Lower leg skin (tissue), 4 donors: ENCODE data around the gene TRIM37. TPM values are rescaled to one million over a fixed set of nuclear protein-coding genes. Genes with fewer than 3 reads are reported as not detected.
"Not testable (repeated sequence)": the region's sequence is repeated elsewhere in the genome, so short reads cannot be mapped to it uniquely, and the experiment has no call there.

Source experiments
- DNase-seq, 2 donors: peaks; one replicate each; pipeline ENCODE4 v3.0.0-alpha.2; 2019; ENCODE audit warnings: low spot score in 2 of 2
- H3K4me3 ChIP-seq: fragments of 200-600 bp; sonication (generic); 2 replicates; pipeline ENCODE4 v1.5.1; 2017; ENCODE audit warnings: mild to moderate bottlenecking, low read depth; ENCODE audit not compliant: poor library complexity, severe bottlenecking
- CTCF ChIP-seq, 3 donors: fragments of 450-650 bp; IDR thresholded peaks; one replicate each; pipeline ENCODE4 v1.5.1; 2016; ENCODE audit warnings: antibody characterized with exemption in 3 of 3, mild to moderate bottlenecking in 3 of 3, moderate library complexity in 2 of 3
- POLR2A ChIP-seq, 2 donors: fragments of 450-650 bp; IDR thresholded peaks; one replicate each; pipeline ENCODE4 v1.6.1; 2016 to 2017; ENCODE audit warnings: antibody characterized with exemption in 2 of 2, mild to moderate bottlenecking in 1 of 2, moderate library complexity in 1 of 2
- WGBS, 2 donors: methylation state at CpG; one replicate each; pipeline ENCODE4 v1.1.5; 2018; 5-methylcytosine and 5-hydroxymethylcytosine counted together
- intact Hi-C: fragments of 100-400 bp; cut with DNase I; formaldehyde crosslinking; loops from one replicate; pipeline ENCODE4 v1.15.0; 2023; ENCODE audit warnings: low total_unique reads
- total RNA-seq, 4 donors: library from RNA; depleted of rRNA; stranded (reverse); fragments of >200 nt; gene quantifications; one replicate each; pipeline ENCODE4 v1.1.0, GENCODE V29; 2016

The TRIM37 gene
- total RNA-seq, 4 donors from 2014 or later = 10.3 to 18.0 (median 13.9) TPM

- 78 to 84% methylated on average over 6 of the region's 6 CpGs for WGBS, 2 donors
- DNase-seq = no peak
- TF ChIP-seq POLR2A (IDR thresholded peaks at IDR 0.05) (no peak), CTCF (IDR thresholded peaks at IDR 0.05) (no peak)
- intact Hi-C loops = no loop called here
- no peak overlapping the region for H3K4me3 ChIP-seq
Observed at GRCh38 chr17:59094861-59095530, 11.7 kb downstream of the TRIM37 start.

GRCh38 chr17:59093702-59094231 is 12.9 kb downstream of the TRIM37 start:
- no peak for DNase-seq
- intact Hi-C loops = no loop called here
- H3K4me3 ChIP-seq = no peak overlapping the region
- 21 to 24% methylated on average over 8 of the region's 8 CpGs for WGBS, 2 donors
- TF ChIP-seq CTCF (IDR thresholded peaks at IDR 0.05) (no peak), POLR2A (IDR thresholded peaks at IDR 0.05) (no peak)

- intact Hi-C loops = no loop called here
- WGBS, 2 donors = 40 to 45% methylated on average over 4 of the region's 4 CpGs
- TF ChIP-seq POLR2A (IDR thresholded peaks at IDR 0.05) (no peak), CTCF (IDR thresholded peaks at IDR 0.05) (no peak)
- no peak overlapping the region for H3K4me3 ChIP-seq
- no peak for DNase-seq
Observed at GRCh38 chr17:59093145-59093701, 13.5 kb downstream of the TRIM37 start.

- intact Hi-C loops, DNase-seq, H3K4me3 ChIP-seq: not testable (repeated sequence)
- 95% methylated on average over 12 of the region's 12 CpGs for WGBS, 2 donors
Observed at GRCh38 chr17:59090593-59090992, 16.1 kb downstream of the TRIM37 start.

GRCh38 chr17:59084154-59084553 is 22.5 kb downstream of the TRIM37 start:
- TF ChIP-seq CTCF (IDR thresholded peaks at IDR 0.05) (no peak), POLR2A (IDR thresholded peaks at IDR 0.05) (no peak)
- no peak for DNase-seq
- intact Hi-C loops = no loop called here
- H3K4me3 ChIP-seq = no peak overlapping the region
- 96 to 97% methylated on average over 4 of the region's 4 CpGs for WGBS, 2 donors

GRCh38 chr17:59074494-59074893 is 32.2 kb downstream of the TRIM37 start:
- intact Hi-C loops = no loop called here
- TF ChIP-seq POLR2A (IDR thresholded peaks at IDR 0.05) (no peak), CTCF (IDR thresholded peaks at IDR 0.05) (no peak)
- no peak overlapping the region for H3K4me3 ChIP-seq
- DNase-seq = no peak
